Neural cell (in vitro differentiated cells): ENCODE results near the gene RDX. TPM values are rescaled to one million over a fixed set of nuclear protein-coding genes. Genes with fewer than 3 reads are reported as not detected.
"Not testable (repeated sequence)": the region's sequence is repeated elsewhere in the genome, so short reads cannot be mapped to it uniquely, and the experiment has no call there.

ENCODE experiments used
- H2AFZ ChIP-seq: fragments of 200-600, 300-800 bp; sonication (generic), shearing (Covaris generic); 2 replicates; pipeline ENCODE4 v1.6.0; 2014; ENCODE audit warnings: low read depth, mild to moderate bottlenecking, antibody characterized with exemption, low read length, moderate library complexity
- H3F3A ChIP-seq: fragments of 200-600 bp; shearing (Covaris generic); 2 replicates; pipeline ENCODE4 v1.6.1; 2016; ENCODE audit warnings: mild to moderate bottlenecking, moderate library complexity, mixed read lengths, antibody characterized with exemption, low read length; ENCODE audit not compliant: insufficient read depth, poor library complexity, severe bottlenecking
- H3K27ac ChIP-seq: fragments of 200-600, 300-800 bp; sonication (generic), shearing (Covaris generic); 2 replicates; pipeline ENCODE4 v1.5.1; 2014; ENCODE audit warnings: mild to moderate bottlenecking, low read length, moderate library complexity
- H3K27me3 ChIP-seq: fragments of 300-800, 200-600 bp; sonication (generic), shearing (Covaris generic); 2 replicates; pipeline ENCODE4 v1.6.0; 2014; ENCODE audit warnings: mild to moderate bottlenecking, low read depth, low read length, moderate library complexity; ENCODE audit not compliant: insufficient read depth
- H3K36me3 ChIP-seq: fragments of 300-800, 200-600 bp; sonication (generic), shearing (Covaris generic); 2 replicates; pipeline ENCODE4 v1.5.1; 2014; ENCODE audit warnings: mild to moderate bottlenecking, antibody characterized with exemption, low read length, moderate library complexity; ENCODE audit not compliant: insufficient read depth
- H3K4me2 ChIP-seq: fragments of 300-800, 200-600 bp; sonication (generic), shearing (Covaris generic); 2 replicates; pipeline ENCODE4 v1.6.0; 2014; ENCODE audit warnings: mild to moderate bottlenecking, low read length
- H3K4me3 ChIP-seq: fragments of 300-800, 200-600 bp; sonication (generic), shearing (Covaris generic); 2 replicates; pipeline ENCODE4 v1.5.1; 2014; ENCODE audit warnings: mild to moderate bottlenecking, low read length, moderate library complexity
- H3K79me2 ChIP-seq: fragments of 200-600 bp; shearing (Covaris generic); replicated peaks from 2 replicates; pipeline ENCODE4 v1.6.0; 2014; ENCODE audit warnings: mild to moderate bottlenecking, low read length, moderate library complexity; ENCODE audit not compliant: insufficient read depth
- H3K9ac ChIP-seq: fragments of 300-800, 200-600 bp; sonication (generic), shearing (Covaris generic); 2 replicates; pipeline ENCODE4 v1.6.1; 2016; ENCODE audit warnings: mild to moderate bottlenecking, low read length, mixed read lengths
- H3K9me2 ChIP-seq: fragments of 200-600 bp; shearing (Covaris generic); 2 replicates; pipeline ENCODE4 v1.6.1; 2016; ENCODE audit warnings: mild to moderate bottlenecking, low read length, mixed read lengths; ENCODE audit not compliant: insufficient read depth
- H3K9me3 ChIP-seq: fragments of 200-600, 300-800 bp; sonication (generic), shearing (Covaris generic); 2 replicates; pipeline ENCODE4 v1.6.1; 2016; ENCODE audit warnings: mild to moderate bottlenecking, mixed run types, low read length, moderate library complexity, mixed read lengths
- H4K20me1 ChIP-seq: fragments of 200-600 bp; shearing (Covaris generic); 2 replicates; pipeline ENCODE4 v1.6.1; 2016; ENCODE audit warnings: mild to moderate bottlenecking, mixed run types; ENCODE audit not compliant: insufficient read depth
- CTCF ChIP-seq: fragments of 450-650 bp; IDR thresholded peaks from 2 replicates; pipeline ENCODE4 v1.5.1; 2014; ENCODE audit warnings: antibody characterized with exemption, mild to moderate bottlenecking, moderate library complexity; ENCODE audit not compliant: poor library complexity, severe bottlenecking
- EP300 ChIP-seq: fragments of 450-650 bp; conservative IDR thresholded peaks from 2 replicates; pipeline ENCODE4 v1.6.1; 2014; ENCODE audit warnings: antibody characterized with exemption, mild to moderate bottlenecking, moderate library complexity; ENCODE audit not compliant: poor library complexity, severe bottlenecking
- EZH2 ChIP-seq: fragments of 200-600, 300-800 bp; shearing (Covaris generic), sonication (generic); IDR thresholded peaks from 2 replicates; pipeline ENCODE4 v1.6.1; 2014; ENCODE audit warnings: antibody characterized with exemption, low read length, borderline replicate concordance, mild to moderate bottlenecking; ENCODE audit not compliant: insufficient read depth, poor library complexity, severe bottlenecking
- MXI1 ChIP-seq: fragments of 450-650 bp; conservative IDR thresholded peaks from 2 replicates; pipeline ENCODE4 v1.6.1; 2014; ENCODE audit warnings: antibody characterized with exemption, mild to moderate bottlenecking; ENCODE audit not compliant: poor library complexity, severe bottlenecking
- POLR2AphosphoS5 ChIP-seq: IDR thresholded peaks from 2 replicates; pipeline ENCODE4 v1.6.1; 2012
- REST ChIP-seq: IDR thresholded peaks from 2 replicates; pipeline ENCODE4 v1.6.1; 2012; ENCODE audit warnings: borderline replicate concordance
- TAF1 ChIP-seq: IDR thresholded peaks from 2 replicates; pipeline ENCODE4 v1.6.1; 2012; ENCODE audit warnings: low read depth
- polyA plus RNA-seq: library from polyadenylated mRNA; depleted of rRNA; stranded (reverse); fragments of >200 nt; gene quantifications from 2 replicates; pipeline ENCODE4 v1.2.3, GENCODE V29; 2014

Gene RDX
- polyA plus RNA-seq, 1 donor from 2014 or later, result 39.0 TPM

- Histone ChIP-seq H3K4me3 (no peak overlapping the region), H3K79me2 (no peaks in the 10 kb centered on the region), H3K9me3 (no peaks in the 10 kb centered on the region), H3K9ac (no peak overlapping the region), H4K20me1 (no peaks in the 10 kb centered on the region), H3K27ac (no peak overlapping the region), H3K4me2 (no peak overlapping the region), H3K27me3 (no peaks in the 10 kb centered on the region), H3K36me3 (no peaks in the 10 kb centered on the region), H3K9me2 (no peaks in the 10 kb centered on the region), H2AFZ (no peak overlapping the region), H3F3A (no peaks in the 10 kb centered on the region)
- no peak for TF ChIP-seq POLR2AphosphoS5
- no peak for TF ChIP-seq EP300
Measured at GRCh38 chr11:110217223-110217877, 79.1 kb downstream of the RDX start.

GRCh38 chr11:110209313-110209694, 87.1 kb downstream of the RDX start:
- not testable (repeated sequence) for H4K20me1 ChIP-seq

GRCh38 chr11:110208678-110209312, 87.6 kb downstream of the RDX start:
- H3K27me3 ChIP-seq, H3K9me3 ChIP-seq, H3K4me2 ChIP-seq, H3K9me2 ChIP-seq, H3K4me3 ChIP-seq, H3F3A ChIP-seq, H3K27ac ChIP-seq, H3K79me2 ChIP-seq, H4K20me1 ChIP-seq, H3K36me3 ChIP-seq, H2AFZ ChIP-seq, H3K9ac ChIP-seq: not testable (repeated sequence)

More at GRCh38 chr11:110209313-110209694, 87.1 kb downstream of the RDX start:
- H3K36me3 ChIP-seq, H3K27ac ChIP-seq, H3K9me3 ChIP-seq, H3K9ac ChIP-seq, H3K4me3 ChIP-seq, H3K9me2 ChIP-seq, H2AFZ ChIP-seq, H3K4me2 ChIP-seq, H3K79me2 ChIP-seq, H3K27me3 ChIP-seq, H3F3A ChIP-seq: not testable (repeated sequence)

GRCh38 chr11:110207123-110207522, 89.3 kb downstream of the RDX start:
- Histone ChIP-seq H3K79me2 (no peaks in the 10 kb centered on the region), H3K9me2 (no peaks in the 10 kb centered on the region), H3K9ac (no peak overlapping the region), H3K27me3 (no peaks in the 10 kb centered on the region), H3K27ac (no peak overlapping the region), H4K20me1 (no peaks in the 10 kb centered on the region), H3K36me3 (no peaks in the 10 kb centered on the region), H3F3A (no peaks in the 10 kb centered on the region), H3K4me2 (no peak overlapping the region), H3K9me3 (no peaks in the 10 kb centered on the region), H2AFZ (no peak overlapping the region), H3K4me3 (no peak overlapping the region)
- TF ChIP-seq TAF1 (no peak), EZH2 (no peak), EP300 (no peak), REST (no peak), MXI1 (no peak), CTCF (no peak), POLR2AphosphoS5 (no peak)
